PC-9 (cell line): ENCODE measurements around the gene CADM1.

Source experiments
- EZH2 ChIP-seq: fragments of 200-600 bp; sonication (generic); IDR thresholded peaks from 2 replicates; pipeline ENCODE4 v1.8.0; 2017; ENCODE audit warnings: antibody characterized with exemption, low read depth
- TF ChIP-seq, protein P1 (sequence below): fragments of 200-600 bp; sonication (generic); conservative IDR thresholded peaks from 2 replicates; pipeline ENCODE4 v1.6.1; 2017; ENCODE audit warnings: mixed run types, antibody characterized with exemption, mild to moderate bottlenecking, moderate library complexity

DNA sequence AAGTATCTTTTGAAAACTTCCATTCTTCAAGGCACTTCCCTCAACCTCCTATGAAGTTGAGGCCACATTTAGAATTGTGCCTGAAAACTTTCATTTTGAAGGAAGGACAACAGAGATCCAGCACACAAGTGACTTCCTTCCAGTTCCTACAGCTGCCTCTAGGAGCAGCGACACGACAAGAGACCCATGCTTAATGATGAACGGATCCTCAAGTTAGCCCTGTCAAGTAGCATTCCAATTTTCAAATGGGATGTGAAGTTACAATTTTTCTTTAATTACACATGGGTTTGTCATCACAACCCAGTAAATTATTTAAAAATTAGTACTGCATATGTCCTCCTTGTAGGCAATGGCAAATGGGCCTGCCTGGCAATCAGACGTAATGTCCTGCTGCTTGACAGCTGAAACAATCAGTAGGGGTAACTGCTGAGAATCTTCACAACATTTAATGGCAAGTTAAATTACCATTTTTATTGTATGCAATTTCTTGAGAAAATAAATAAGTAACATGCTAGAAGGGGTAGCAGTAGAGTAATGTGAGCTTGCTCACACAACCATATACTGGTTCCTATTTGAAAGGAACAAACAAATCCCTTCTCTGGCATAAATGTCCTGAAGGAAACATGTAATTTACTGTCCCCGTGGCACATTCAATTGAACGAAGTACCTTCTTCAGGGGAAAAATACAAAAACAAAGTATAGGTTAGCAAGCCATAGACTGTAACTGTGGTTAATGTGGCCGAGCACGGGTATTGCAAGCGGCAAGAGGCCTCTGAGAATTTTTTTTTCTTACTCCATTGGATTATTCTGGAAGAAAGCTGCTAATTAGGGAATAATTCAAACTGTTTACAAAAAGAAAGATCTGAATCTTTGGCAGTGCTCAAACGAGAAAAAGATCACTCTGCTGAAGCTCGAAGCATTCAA is 288.3 kb downstream of the CADM1 start:
- TF ChIP-seq, protein P1, sequence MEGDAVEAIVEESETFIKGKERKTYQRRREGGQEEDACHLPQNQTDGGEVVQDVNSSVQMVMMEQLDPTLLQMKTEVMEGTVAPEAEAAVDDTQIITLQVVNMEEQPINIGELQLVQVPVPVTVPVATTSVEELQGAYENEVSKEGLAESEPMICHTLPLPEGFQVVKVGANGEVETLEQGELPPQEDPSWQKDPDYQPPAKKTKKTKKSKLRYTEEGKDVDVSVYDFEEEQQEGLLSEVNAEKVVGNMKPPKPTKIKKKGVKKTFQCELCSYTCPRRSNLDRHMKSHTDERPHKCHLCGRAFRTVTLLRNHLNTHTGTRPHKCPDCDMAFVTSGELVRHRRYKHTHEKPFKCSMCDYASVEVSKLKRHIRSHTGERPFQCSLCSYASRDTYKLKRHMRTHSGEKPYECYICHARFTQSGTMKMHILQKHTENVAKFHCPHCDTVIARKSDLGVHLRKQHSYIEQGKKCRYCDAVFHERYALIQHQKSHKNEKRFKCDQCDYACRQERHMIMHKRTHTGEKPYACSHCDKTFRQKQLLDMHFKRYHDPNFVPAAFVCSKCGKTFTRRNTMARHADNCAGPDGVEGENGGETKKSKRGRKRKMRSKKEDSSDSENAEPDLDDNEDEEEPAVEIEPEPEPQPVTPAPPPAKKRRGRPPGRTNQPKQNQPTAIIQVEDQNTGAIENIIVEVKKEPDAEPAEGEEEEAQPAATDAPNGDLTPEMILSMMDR, result peak; percentile 37; the same call in 1 of the 2 replicates
- TF ChIP-seq EZH2, result no peak
